PFSK-1 (cell line): ENCODE measurements around the gene WDPCP.

Experiments used
- FOXP2 ChIP-seq: optimal IDR thresholded peaks from 2 replicates; pipeline ENCODE3; 2011; ENCODE audit warnings: borderline replicate concordance, control low read depth, inconsistent platforms; ENCODE audit not compliant: insufficient read depth; ENCODE audit errors: extremely low read length, extremely low read depth
- POLR2AphosphoS5 ChIP-seq: IDR thresholded peaks from 2 replicates; pipeline ENCODE4 v1.6.1; 2012; ENCODE audit warnings: low read depth, mild to moderate bottlenecking, control low read depth, low read length, moderate library complexity
- SIN3A ChIP-seq: IDR thresholded peaks from 2 replicates; pipeline ENCODE4 v1.6.1; 2012; ENCODE audit warnings: mild to moderate bottlenecking, low read length, moderate library complexity, borderline replicate concordance; ENCODE audit not compliant: insufficient read depth
- TAF1 ChIP-seq: IDR thresholded peaks from 2 replicates; pipeline ENCODE4 v1.6.1; 2012; ENCODE audit warnings: low read length, control low read depth, borderline replicate concordance; ENCODE audit not compliant: insufficient read depth
- TF ChIP-seq, protein P1 (sequence below), 2 experiments: IDR thresholded peaks; 2 replicates each; pipeline versions ENCODE4 v1.6.1 to v1.8.0; 2011 to 2012; ENCODE audit warnings: low read depth in 2 of 2, low read length in 2 of 2, control low read depth in 1 of 2, inconsistent platforms in 1 of 2, mild to moderate bottlenecking in 1 of 2, moderate library complexity in 1 of 2; ENCODE audit not compliant: insufficient read depth in 1 of 2

Gene WDPCP

DNA sequence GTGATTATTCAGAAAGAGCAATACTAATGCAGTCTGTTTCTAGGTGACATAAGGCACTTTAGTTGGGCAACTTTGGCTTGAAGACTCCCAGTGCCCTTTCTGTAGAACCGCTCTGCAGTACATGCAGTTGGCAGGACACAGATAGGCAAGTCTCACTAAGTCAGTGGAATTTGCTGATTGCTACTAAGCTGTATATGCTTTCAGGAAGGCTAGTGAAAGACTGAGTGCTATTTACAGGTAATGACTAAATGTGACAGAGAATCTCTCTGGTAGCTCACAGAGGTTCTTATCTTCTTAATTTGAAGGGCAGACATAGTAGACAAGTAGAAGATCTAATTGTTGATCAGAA lies 243.0 kb downstream of the WDPCP start:
- TF ChIP-seq TAF1 (no peak), POLR2AphosphoS5 (no peak), FOXP2 (no peak), SIN3A (no peak)
- TF ChIP-seq, protein P1, sequence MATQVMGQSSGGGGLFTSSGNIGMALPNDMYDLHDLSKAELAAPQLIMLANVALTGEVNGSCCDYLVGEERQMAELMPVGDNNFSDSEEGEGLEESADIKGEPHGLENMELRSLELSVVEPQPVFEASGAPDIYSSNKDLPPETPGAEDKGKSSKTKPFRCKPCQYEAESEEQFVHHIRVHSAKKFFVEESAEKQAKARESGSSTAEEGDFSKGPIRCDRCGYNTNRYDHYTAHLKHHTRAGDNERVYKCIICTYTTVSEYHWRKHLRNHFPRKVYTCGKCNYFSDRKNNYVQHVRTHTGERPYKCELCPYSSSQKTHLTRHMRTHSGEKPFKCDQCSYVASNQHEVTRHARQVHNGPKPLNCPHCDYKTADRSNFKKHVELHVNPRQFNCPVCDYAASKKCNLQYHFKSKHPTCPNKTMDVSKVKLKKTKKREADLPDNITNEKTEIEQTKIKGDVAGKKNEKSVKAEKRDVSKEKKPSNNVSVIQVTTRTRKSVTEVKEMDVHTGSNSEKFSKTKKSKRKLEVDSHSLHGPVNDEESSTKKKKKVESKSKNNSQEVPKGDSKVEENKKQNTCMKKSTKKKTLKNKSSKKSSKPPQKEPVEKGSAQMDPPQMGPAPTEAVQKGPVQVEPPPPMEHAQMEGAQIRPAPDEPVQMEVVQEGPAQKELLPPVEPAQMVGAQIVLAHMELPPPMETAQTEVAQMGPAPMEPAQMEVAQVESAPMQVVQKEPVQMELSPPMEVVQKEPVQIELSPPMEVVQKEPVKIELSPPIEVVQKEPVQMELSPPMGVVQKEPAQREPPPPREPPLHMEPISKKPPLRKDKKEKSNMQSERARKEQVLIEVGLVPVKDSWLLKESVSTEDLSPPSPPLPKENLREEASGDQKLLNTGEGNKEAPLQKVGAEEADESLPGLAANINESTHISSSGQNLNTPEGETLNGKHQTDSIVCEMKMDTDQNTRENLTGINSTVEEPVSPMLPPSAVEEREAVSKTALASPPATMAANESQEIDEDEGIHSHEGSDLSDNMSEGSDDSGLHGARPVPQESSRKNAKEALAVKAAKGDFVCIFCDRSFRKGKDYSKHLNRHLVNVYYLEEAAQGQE (IDR thresholded peaks at IDR 0.05; ENCODE audit: insufficient read depth in 1 of 2, low read depth in 2 of 2, low read length in 2 of 2): no peak

DNA sequence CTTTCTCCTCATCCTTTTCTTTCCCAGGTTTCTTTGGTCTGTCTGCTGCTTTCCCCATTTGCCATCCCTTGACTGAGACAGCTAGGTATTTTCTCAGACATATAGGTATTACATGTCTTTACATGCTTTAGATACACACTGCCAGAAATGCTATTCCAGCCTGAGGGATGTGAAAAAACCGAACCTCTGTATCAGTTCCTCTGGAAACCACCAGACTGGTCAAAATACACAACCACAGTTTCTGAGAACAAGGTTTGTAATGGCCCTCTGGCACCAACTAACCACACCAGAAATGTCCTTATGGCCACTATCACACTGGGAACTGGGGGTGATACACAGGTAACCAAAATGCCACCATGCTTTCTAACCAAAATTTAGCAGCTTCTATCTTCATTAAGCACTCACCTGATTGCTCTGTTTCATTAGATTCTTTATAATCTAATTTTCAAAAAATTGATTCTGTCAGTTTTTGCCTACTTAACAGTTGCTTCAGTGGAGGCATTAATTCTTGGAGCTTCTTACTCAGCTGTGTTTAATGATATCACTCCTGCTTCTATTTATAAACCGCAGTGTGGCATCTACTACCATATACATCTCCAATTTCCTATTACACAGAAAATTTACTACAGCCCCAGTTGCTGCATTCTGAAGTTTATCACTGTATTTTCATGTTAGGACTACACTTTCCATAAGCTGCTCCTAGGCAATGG lies 243.5 kb downstream of the WDPCP start:
- TF ChIP-seq POLR2AphosphoS5: no peak
- TF ChIP-seq, protein P1 (IDR thresholded peaks at IDR 0.05; ENCODE audit: insufficient read depth in 1 of 2, low read depth in 2 of 2, low read length in 2 of 2): no peak
- no peak for TF ChIP-seq SIN3A
- TF ChIP-seq FOXP2: no peak
- TF ChIP-seq TAF1: no peak

DNA sequence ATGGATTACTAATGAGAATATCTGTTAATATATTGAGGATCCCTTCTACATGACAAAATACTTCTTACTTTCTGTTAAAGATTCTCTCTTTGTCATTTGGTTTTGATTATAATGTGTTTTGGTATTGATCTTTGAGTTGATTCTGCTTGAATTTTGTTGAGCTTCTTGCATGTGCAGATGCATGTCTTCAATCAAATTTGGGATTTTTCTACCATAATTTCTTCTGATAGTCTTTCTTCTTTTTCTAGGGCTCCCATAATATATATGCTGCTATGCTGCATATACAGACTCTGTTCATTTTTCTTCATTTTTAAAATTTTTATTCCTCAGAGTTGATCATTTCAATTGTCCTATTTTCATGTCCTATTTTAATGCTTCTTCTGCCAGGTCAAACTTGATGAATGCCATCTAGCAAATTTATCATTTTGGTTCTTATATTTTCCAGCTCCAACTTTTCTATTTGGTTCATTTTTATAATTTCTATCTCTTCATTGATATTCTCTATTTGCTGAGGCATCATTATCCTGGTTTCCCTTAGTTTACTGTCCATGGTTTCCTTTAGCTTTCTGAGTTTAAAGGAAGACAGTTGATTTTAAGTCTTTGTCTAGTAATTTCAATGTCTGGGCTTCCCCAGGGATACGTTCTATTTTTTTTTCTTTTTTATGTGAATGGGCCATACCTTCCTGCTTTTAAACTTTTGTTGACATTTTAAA lies 244.7 kb downstream of the WDPCP start:
- TF ChIP-seq SIN3A: no peak
- no peak for TF ChIP-seq FOXP2
- no peak for TF ChIP-seq POLR2AphosphoS5
- TF ChIP-seq TAF1: no peak
- TF ChIP-seq, protein P1 (IDR thresholded peaks at IDR 0.05; ENCODE audit: insufficient read depth in 1 of 2, low read depth in 2 of 2, low read length in 2 of 2): no peak

DNA sequence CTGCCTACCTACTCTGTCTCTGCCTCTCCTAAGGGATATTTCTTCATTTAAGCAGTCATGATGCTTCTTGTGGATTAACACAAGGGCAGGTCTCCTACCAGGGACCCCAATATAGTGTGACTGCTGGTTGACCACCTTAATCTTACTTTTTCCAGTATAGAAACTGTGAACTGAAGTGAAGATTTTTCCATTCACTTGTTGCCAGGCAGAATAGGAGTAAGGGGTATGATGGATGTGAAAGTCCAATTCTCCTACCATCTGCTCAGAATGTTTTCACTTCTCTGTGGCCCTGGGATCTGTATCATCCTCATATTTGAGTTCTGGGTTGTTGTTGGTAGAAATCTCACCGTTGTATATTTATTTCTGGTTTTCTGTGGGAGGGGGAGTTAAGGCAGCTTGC lies 247.8 kb downstream of the WDPCP start:
- TF ChIP-seq POLR2AphosphoS5: no peak
- TF ChIP-seq, protein P1 (IDR thresholded peaks at IDR 0.05; ENCODE audit: insufficient read depth in 1 of 2, low read depth in 2 of 2, low read length in 2 of 2): no peak
- no peak for TF ChIP-seq FOXP2
- TF ChIP-seq TAF1: no peak
- TF ChIP-seq SIN3A: no peak

DNA sequence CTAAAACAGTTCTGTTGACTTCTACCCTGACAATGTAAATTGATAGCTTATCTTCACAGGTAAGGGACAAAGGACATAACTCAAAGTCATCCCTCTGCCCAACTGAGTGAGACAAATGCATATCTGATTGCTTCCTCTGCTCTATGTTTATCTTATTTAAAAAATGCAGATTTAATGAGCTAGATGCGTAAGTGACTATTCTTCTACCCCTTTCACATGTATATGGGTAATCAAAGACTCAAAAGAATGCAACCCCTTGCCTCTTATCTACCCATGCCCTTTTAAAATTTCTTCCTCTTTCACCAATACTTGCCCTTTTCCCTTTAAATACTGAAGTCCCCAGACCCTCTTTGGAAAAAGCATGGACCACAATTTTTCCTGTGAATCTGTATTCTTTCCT lies 253.4 kb downstream of the WDPCP start:
- TF ChIP-seq SIN3A (no peak), FOXP2 (no peak), TAF1 (no peak)
